ENCODE data around the gene MLLT11.

MLLT11 gene

GRCh38 chr1:151026460-151026859, 33.7 kb upstream of the MLLT11 start:
- no peak overlapping the region for H3K4me3 ChIP-seq (replicated peaks; ENCODE audit: low read depth, low read length)
- H3K36me3 ChIP-seq (ENCODE audit: control insufficient read depth, insufficient read depth, low read length): peaks cover 7% of the 10 kb centered on the region
- no peaks in the 10 kb centered on the region for H3K27me3 ChIP-seq (replicated peaks; ENCODE audit: control insufficient read depth, insufficient read depth, low read length)
- no peak for DNase-seq (ENCODE audit: extremely low read depth, insufficient read length)
- no peak for TF ChIP-seq CTCF (IDR thresholded peaks at IDR 0.05; ENCODE audit: insufficient read depth, low read length, poor library complexity, severe bottlenecking)

GRCh38 chr1:151032164-151032563, 28.0 kb upstream of the MLLT11 start:
- no peak for TF ChIP-seq CTCF (IDR thresholded peaks at IDR 0.05; ENCODE audit: insufficient read depth, low read length, poor library complexity, severe bottlenecking)
- Histone ChIP-seq H3K36me3 (ENCODE audit: control insufficient read depth, insufficient read depth, low read length) (peaks cover 11% of the 10 kb centered on the region), H3K27me3 (replicated peaks; ENCODE audit: control insufficient read depth, insufficient read depth, low read length) (no peaks in the 10 kb centered on the region), H3K4me3 (replicated peaks; ENCODE audit: low read depth, low read length) (no peak overlapping the region)
- DNase-seq (ENCODE audit: extremely low read depth, insufficient read length): no peak

- TF ChIP-seq CTCF (IDR thresholded peaks at IDR 0.05; ENCODE audit: insufficient read depth, low read length, poor library complexity, severe bottlenecking): no peak
- Histone ChIP-seq H3K36me3 (ENCODE audit: control insufficient read depth, insufficient read depth, low read length) (peaks cover 6% of the 10 kb centered on the region), H3K27me3 (replicated peaks; ENCODE audit: control insufficient read depth, insufficient read depth, low read length) (no peaks in the 10 kb centered on the region), H3K4me3 (replicated peaks; ENCODE audit: low read depth, low read length) (no peak overlapping the region)
- DNase-seq (ENCODE audit: extremely low read depth, insufficient read length): no peak
Measured at GRCh38 chr1:151035167-151035566, 25.0 kb upstream of the MLLT11 start.

- H3K27me3 ChIP-seq (replicated peaks; ENCODE audit: control insufficient read depth, insufficient read depth, low read length): no peaks in the 10 kb centered on the region
- no peak for TF ChIP-seq CTCF (IDR thresholded peaks at IDR 0.05; ENCODE audit: insufficient read depth, low read length, poor library complexity, severe bottlenecking)
- H3K4me3 ChIP-seq (replicated peaks; ENCODE audit: low read depth, low read length): no peak within 1 kb of the TSS
- no peak for DNase-seq (ENCODE audit: extremely low read depth, insufficient read length)
- H3K36me3 ChIP-seq (ENCODE audit: control insufficient read depth, insufficient read depth, low read length): peaks cover 6% of the 10 kb centered on the region
Measured at GRCh38 chr1:151036356-151036755, 23.8 kb upstream of the MLLT11 start, which contains the start of gene BNIPL. Gene BNIPL, plus strand, starts transcription at chr1:151036586. Its CDS starts 140 bp downstream, at chr1:151036726.

- DNase-seq (ENCODE audit: extremely low read depth, insufficient read length): no peak
- H3K27me3 ChIP-seq (replicated peaks; ENCODE audit: control insufficient read depth, insufficient read depth, low read length): no peaks in the 10 kb centered on the region
- no peak for TF ChIP-seq CTCF (IDR thresholded peaks at IDR 0.05; ENCODE audit: insufficient read depth, low read length, poor library complexity, severe bottlenecking)
- H3K4me3 ChIP-seq (replicated peaks; ENCODE audit: low read depth, low read length): no peak overlapping the region
- H3K36me3 ChIP-seq (ENCODE audit: control insufficient read depth, insufficient read depth, low read length): peaks cover 6% of the 10 kb centered on the region
Measured at GRCh38 chr1:151037032-151037431, 23.2 kb upstream of the MLLT11 start.

GRCh38 chr1:151039521-151039920, 20.7 kb upstream of the MLLT11 start:
- DNase-seq (ENCODE audit: extremely low read depth, insufficient read length): no peak
- TF ChIP-seq CTCF (IDR thresholded peaks at IDR 0.05; ENCODE audit: insufficient read depth, low read length, poor library complexity, severe bottlenecking): no peak

More at GRCh38 chr1:151039521-151039920, 20.7 kb upstream of the MLLT11 start:
- H3K27me3 ChIP-seq (replicated peaks; ENCODE audit: control insufficient read depth, insufficient read depth, low read length): no peaks in the 10 kb centered on the region
- H3K4me3 ChIP-seq (replicated peaks; ENCODE audit: low read depth, low read length): no peak overlapping the region
- peaks cover 3% of the 10 kb centered on the region; the same call in 1 of the 2 replicates for H3K36me3 ChIP-seq (ENCODE audit: control insufficient read depth, insufficient read depth, low read length)
